KBM-7 (cell line): ENCODE data around the gene ICAM5.
"Not testable (repeated sequence)": the region's sequence is repeated elsewhere in the genome, so short reads cannot be mapped to it uniquely, and the experiment has no call there.

Experiments
- DNase-seq: peaks from one replicate; pipeline ENCODE4 v3.0.0-alpha.2; 2015
- in situ Hi-C: fragments of 300-500 bp; cut with MboI; formaldehyde crosslinking; loops from 2 replicates; pipeline ENCODE4 v1.14.3; 2020; ENCODE audit warnings: low sequenced_read_pairs, low pct_unique_long_range_greater_than_20kb, mixed read lengths

ICAM5 gene, protein sequence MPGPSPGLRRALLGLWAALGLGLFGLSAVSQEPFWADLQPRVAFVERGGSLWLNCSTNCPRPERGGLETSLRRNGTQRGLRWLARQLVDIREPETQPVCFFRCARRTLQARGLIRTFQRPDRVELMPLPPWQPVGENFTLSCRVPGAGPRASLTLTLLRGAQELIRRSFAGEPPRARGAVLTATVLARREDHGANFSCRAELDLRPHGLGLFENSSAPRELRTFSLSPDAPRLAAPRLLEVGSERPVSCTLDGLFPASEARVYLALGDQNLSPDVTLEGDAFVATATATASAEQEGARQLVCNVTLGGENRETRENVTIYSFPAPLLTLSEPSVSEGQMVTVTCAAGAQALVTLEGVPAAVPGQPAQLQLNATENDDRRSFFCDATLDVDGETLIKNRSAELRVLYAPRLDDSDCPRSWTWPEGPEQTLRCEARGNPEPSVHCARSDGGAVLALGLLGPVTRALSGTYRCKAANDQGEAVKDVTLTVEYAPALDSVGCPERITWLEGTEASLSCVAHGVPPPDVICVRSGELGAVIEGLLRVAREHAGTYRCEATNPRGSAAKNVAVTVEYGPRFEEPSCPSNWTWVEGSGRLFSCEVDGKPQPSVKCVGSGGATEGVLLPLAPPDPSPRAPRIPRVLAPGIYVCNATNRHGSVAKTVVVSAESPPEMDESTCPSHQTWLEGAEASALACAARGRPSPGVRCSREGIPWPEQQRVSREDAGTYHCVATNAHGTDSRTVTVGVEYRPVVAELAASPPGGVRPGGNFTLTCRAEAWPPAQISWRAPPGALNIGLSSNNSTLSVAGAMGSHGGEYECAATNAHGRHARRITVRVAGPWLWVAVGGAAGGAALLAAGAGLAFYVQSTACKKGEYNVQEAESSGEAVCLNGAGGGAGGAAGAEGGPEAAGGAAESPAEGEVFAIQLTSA

DNA sequence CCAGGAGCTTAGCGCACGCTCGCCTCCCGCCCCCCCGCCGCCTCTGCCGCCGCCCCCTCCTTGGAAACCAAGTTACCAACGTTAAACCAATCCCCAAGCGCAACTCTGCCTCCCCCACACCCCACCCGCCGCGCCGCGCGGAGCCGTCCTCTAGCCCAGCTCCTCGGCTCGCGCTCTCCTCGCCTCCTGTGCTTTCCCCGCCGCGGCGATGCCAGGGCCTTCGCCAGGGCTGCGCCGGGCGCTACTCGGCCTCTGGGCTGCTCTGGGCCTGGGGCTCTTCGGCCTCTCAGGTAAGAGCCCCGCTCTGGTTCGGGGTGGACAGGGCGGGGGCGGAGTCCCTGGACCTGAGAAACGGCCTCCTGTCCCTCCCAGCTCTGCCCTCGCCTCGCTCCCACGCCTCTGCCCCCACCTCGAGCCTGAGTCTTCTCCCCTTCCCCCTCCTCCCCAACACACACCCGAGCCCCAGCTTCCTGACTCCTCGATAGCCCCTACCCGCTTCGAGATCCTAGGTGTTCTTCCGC lies at the start of gene ICAM5:
Gene ICAM5 (plus strand): TSS at position 117 of the 521 bp plus-strand sequence. CDS start 92 bp downstream, at position 209.
- DNase-seq = peak; percentile 53
- in situ Hi-C loops = no loop called here

DNA sequence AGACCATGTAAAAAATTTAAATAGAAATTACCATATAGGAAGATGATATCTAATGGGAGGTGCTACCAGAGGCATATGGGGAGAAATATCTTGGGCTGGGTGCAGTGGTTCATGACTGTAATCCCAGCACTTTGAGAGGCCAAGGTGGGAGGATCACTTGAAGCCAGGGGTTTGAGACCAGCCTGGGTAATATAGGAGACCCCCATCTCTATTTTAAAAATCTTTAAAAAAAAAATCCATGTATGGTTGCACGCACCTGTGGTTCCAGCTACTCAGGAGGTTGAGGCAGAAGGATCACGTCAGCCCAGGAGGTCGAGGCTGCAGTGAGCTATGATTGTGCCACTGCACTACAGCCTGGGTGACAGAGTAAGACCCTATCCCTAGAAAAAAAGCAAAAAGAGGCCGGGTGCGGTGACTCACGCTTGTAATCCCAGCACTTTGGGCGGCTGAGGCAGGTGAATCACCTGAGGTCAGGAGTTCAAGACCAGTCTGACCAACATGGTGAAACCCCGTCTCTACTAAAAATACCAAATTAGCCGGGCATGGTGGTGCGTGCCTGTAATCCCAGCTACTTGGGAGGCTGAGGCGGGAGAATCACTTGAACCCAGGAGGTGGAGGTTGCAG lies 47.8 kb upstream of the ICAM5 start:
- DNase-seq, in situ Hi-C loops: not testable (repeated sequence)

DNA sequence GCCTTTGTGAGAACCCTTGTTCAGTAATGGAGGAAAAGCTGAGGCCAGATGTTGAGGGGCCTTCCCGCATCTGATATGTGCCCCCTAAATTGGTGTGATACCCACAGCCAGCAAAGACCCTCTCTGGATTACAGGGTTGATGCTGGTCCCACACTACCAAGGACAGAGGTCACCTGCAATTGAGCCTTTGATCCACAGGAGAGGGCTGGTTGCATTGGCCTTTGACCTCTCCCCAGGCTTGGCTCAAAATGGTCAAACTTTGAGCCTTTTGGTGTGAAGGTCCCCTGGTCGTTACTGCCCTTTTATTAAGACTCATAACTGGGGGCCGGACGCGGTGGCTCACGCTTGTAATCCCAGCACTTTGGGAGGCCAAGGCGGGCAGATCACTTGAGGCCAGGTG lies 46.1 kb upstream of the ICAM5 start:
- in situ Hi-C loops = no loop called here
- DNase-seq = no peak

DNA sequence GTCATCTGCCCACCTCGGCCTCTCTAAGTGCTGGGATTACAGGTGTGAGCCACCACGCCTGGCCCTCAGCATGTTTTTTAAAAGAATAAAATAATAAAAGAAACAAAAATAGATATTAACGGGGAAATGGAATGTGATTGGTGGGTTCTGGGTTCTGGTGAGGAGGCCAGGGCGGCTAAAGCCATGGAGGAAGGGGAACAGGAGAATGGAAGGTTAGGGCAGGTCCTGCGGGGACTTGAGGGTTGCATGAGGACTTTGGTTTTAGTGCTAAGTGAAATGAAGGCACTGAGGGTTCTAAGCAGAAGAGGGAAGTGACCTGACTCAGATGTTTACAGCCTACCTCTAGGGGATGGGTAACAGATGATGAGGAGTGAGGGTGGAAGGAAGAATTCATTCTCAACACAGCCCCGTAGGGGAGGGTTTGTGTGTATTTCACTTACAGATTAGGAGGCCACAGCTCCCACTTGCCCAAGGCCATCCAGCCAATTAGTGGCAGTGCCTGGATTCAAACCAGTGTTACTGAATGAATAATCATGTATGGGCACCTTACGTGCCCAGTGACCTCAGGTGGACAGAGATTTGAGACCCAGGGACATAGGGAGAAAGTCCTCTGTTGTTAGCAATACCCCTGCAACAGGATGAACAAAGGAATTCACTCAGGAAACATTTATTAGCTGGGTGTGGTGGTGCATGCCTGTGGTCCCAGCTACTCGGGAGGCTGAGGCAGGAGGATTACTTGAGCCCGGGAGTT lies 44.4 kb upstream of the ICAM5 start:
- DNase-seq = peak; percentile 27
- in situ Hi-C loops = no loop called here

DNA sequence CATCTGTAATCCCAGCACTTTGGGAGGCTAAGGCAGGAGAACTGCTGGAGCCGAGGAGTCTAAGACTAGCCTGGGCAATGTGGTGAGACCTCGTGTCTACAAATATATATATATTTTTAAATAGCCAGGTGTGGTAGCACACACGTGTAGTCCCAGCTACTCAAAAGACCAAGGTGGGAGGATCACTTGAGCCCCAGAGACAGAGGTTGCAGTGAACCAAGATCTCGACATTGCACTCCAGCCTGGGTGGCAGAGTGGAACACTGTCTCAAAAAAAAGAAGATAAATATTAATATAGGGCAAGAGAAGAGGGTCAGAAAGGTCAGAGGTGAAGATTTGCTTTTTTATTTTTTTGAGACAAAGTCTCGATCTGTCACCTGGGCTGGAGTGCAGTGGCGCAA lies 43.2 kb upstream of the ICAM5 start:
- DNase-seq = no peak
- in situ Hi-C loops = no loop called here

DNA sequence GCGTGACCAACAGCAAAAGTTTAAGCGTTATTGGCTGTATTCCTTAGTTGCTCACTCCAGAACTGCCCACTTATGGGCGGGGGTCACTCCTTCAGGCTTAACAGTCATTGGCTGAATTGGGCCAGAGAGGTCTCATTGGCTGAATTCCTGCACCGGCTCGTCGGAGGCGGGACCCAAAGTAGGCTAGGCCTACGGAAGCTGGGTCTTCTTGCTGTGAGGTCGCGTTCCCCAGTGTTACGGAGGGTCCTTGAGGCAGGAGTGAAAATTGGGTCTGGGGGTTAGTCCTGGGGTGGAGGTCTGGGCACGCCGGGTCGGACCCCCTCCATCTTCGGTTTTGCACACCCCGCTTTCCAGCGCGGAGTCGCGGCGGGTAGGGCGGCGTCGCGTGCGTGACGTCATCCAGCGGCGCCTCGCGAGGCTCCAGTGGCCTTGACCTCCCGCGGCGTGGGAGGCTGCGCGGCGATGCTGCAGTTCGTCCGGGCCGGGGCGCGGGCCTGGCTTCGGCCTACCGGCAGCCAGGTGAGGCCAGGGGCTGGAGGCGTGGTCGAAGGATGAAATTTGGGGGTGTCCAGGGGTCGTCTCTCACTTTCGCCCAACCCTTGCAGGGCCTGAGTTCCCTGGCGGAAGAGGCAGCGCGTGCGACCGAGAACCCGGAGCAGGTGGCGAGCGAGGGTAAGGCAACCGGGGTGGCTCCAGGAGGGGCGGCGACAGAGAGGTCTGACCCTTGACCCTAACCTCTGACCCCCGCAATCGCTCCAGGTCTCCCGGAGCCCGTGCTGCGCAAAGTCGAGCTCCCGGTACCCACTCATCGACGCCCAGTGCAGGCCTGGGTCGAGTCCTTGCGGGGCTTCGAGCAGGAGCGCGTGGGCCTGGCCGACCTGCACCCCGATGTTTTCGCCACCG lies 37.7 kb upstream of the ICAM5 start, which contains the start of gene MRPL4:
Gene MRPL4 (plus strand): TSS at position 423 of the 903 bp plus-strand sequence. CDS start 40 bp downstream, at position 463.
- in situ Hi-C loops = no loop called here

DNA sequence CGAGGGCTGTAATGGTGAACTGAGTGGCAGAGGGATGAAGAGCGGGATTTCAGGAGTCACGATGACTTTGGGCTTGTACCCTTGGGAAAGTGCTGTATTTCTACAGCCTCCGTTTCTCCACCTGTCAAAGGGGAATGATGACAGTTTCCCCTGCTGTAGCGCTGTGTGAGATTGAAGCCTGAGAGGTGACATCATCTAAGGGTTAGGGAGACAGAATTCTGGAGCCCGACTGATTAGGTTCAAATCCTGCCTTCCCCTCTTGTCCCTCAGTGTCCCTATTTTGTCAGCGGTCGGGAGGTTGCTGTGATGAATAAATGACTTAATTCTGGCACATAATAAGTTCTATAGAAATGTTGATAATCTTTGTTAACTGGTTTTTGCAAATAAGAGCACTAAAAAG lies 37.0 kb upstream of the ICAM5 start:
- in situ Hi-C loops = no loop called here

More for the DNA sequence above, 37.7 kb upstream of the ICAM5 start, which contains the start of gene MRPL4:
- DNase-seq = peak; percentile 97

DNA sequence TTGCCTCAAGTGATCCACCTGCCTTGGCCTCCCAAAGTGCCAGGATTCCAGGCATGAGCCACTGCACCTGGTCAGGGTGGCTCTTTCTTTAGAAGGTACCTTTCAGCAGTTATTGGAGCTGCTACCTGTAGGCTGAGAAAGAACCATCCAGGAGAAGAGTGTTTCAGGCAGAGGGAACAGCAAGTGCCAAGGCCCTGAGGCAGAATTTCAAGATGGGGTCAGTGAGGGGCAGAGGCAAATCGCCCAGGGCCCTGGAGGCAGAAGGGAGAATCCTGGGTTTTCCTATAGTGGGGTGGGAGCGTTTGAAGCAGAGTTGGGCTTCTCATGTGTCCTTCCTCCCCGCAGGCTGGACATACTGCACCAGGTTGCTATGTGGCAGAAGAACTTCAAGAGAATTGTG lies 35.5 kb upstream of the ICAM5 start:
- in situ Hi-C loops = no loop called here
- DNase-seq = no peak

More for the DNA sequence above, 37.0 kb upstream of the ICAM5 start:
- no peak for DNase-seq

DNA sequence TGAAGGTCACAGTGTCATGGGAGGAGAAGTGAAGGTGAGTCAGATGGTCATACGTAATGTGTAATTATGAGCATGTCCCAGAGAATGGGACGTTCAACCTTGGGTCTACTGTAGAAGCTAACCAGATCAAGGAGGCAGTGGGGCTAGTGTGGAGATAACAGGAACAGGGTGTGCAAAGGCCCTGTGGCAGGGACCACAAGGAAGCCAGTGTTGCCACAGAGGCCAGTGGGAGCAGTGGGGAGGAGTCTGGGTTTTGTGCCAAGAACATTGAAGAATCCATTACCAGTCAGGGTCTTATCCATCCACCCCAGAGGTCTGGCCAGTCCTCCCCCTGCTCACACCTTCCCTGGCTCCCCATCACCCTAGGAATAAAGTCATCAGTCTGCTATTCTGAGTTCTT lies 34.4 kb upstream of the ICAM5 start:
- in situ Hi-C loops = no loop called here

DNA sequence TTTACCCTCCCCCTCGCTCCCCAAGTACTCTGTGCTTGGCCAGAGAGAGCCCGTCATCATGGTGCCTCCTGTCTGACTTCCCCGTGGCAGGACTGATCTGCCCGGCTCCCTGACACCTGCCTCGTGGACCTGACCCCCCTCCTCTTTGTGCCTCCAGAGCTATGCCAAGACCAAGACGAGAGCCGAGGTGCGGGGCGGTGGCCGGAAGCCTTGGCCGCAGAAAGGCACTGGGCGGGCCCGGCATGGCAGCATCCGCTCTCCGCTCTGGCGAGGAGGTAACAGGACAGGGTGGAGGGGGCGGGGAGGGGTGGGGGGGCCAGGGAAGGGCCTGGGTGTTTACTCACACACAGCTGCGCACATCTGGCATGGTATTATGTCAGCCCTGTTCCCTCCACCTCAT lies 33.2 kb upstream of the ICAM5 start:
- in situ Hi-C loops = no loop called here
- no peak for DNase-seq

More for the DNA sequence above, 34.4 kb upstream of the ICAM5 start:
- DNase-seq = no peak

DNA sequence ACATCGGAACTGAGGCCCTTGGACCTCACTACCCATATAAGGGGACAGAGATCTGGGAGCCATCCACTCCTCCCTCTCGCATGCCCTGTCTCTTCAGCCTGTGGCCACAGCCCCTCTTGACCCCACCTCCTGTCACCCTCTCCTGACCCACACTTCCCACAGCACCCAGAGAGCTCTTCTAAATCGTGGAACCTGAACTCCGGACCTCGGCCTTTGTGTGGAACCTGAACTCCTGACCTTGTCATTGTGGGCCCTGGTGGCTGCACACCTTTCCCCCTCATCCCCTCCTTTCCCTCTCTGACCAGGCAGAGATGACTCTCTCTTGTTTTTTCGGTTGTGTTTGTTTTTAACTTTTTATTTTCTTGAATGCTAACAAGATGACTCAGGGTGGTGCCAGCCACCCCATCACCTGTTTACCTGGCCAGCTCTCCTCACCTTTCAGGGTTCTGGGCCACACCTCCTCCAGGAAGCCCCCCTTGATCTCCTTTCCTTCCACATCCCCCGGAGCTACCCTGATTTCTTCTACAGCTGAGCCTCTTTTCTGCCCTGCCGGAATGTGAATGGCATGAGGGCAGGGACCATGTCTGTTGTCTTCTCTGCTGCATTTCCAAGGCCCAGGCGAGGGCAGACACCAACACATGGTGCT lies 32.7 kb upstream of the ICAM5 start:
- in situ Hi-C loops = no loop called here
- DNase-seq = no peak

DNA sequence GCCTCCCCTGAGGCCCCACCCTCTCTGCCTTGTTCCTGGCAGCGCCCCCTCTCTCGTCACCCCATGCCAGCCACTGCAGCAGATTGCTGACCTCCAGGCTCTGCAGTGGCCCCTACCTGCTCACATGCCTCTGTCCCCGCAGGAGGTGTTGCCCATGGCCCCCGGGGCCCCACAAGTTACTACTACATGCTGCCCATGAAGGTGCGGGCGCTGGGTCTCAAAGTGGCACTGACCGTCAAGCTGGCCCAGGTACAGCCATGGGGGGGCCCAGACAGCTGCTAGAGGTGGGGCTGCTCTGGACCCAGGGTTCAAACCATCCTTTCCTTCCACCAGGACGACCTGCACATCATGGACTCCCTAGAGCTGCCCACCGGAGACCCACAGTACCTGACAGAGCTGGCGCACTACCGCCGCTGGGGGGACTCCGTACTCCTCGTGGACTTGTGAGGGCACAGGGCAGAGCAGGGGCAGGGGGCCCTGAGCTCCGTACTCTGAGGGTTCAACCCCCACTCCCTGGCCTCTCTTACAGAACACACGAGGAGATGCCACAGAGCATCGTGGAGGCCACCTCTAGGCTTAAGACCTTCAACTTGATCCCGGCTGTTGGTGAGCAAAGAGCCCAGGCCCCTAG lies 31.6 kb upstream of the ICAM5 start:
- in situ Hi-C loops = no loop called here

DNA sequence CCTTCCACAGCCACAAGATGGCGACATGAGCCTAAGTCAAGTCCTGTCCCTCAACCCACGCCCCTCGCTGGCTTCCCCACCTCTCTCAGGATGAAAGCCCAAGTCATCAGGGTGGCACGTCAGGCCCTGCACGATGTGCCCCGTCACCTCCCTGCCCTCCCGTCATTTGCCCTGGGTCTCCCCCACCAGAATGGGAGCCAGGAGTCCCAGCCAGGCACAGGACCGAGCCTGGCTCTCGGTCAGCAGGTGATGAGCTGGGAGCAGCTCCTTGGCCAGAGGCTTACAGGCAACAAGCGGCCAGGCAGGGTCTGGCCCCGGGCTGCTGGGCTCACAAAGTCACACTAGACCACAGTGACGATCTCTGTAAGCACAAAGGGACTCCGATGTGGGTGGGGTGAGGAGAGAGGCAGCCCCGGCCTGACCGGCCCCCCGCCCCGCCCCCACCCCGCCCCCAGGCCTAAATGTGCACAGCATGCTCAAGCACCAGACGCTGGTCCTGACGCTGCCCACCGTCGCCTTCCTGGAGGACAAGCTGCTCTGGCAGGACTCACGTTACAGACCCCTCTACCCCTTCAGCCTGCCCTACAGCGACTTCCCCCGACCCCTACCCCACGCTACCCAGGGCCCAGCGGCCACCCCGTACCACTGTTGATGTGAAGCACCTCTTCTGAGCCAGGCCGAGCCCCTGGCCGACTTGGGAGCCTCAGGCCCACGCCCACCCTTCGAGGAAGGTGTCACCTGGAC lies 30.4 kb upstream of the ICAM5 start:
- in situ Hi-C loops = no loop called here
- peak; percentile 87 for DNase-seq

More for the DNA sequence above, 31.6 kb upstream of the ICAM5 start:
- no peak for DNase-seq

DNA sequence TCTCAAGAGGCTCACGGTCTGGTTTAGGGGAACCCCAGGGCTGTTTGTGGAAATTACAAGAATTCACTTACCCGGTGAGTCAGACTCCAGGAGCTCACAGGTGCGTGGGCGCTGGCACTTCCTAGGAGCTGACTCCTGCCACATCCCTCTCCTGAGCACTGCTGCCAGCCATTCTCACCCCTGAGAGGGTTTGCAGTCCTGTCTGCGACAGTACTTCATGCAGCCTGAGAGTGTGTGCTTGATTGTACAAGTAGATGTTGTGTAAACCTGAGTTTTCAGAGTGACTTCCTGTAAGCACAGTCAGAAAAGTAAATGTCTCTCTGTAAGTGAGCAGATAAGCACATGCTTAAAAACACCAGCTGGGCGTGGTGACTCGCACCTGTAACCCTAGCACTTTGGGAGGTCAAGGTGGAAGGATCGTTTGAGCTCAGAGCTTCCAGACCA lies 29.6 kb upstream of the ICAM5 start:
- in situ Hi-C loops = loop anchor here (10.0 kb wide), 1 partner anchor 135 kb away; no protein-coding TSS in a partner anchor

DNA sequence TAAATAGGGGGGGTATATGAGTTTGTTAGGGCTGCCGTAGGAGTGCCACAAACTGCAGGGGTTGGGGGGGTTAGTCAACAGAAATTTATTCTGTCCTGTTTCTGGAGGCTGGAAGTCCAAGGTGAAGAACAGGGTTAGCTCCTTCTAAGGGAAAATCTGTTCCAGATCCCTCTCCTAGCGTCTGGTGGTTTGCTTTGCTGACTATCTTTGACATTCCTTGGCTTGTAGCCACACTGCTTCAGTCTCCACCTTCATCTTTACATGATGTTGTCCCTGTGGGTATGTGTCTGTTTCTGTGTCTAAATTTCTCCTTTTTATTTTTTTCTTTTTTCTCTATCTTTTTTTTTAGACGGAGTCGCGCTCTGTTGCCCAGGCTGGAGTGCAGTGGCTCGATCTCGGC lies 27.0 kb upstream of the ICAM5 start:
- in situ Hi-C loops = loop anchor here (10.0 kb wide), 1 partner anchor 132 kb away; no protein-coding TSS in a partner anchor
- DNase-seq = no peak

More for the DNA sequence above, 29.6 kb upstream of the ICAM5 start:
- DNase-seq = no peak

DNA sequence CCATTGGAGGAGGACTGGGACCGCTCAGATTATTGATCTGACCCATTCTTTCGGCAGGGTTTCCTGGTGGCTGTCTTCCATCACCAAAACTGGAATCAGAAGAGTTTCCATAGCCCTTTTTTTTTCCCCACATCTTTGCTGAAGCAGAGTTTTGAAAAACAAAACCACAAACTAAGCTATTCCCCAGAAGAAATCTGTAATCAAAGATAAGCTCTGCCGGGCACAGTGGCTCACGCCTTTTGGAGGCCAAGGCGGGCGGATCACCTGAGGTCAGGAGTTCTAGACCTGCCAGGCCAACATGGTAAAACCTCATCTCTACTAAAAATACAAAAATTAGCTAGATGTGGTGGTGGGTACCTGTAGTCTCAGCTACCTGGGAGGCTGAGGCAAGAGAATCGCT lies 23.0 kb upstream of the ICAM5 start:
- in situ Hi-C loops = loop anchor here (10.0 kb wide), 1 partner anchor 128 kb away; no protein-coding TSS in a partner anchor

More for the DNA sequence above, 23.0 kb upstream of the ICAM5 start:
- DNase-seq = no peak
